H9 (cell line): ENCODE measurements around the gene ALOX15B. TPM values are rescaled to one million over a fixed set of nuclear protein-coding genes. Genes with fewer than 3 reads are reported as not detected.
A peak's percentile ranks its signal among the peaks of the same experiment; 100 is the strongest.

Experiments
- DNase-seq: peaks from one replicate; pipeline ENCODE4 v3.0.0-alpha.2; 2017
- H2AFZ ChIP-seq: one replicate; pipeline ENCODE4 v1.6.1; 2013; ENCODE audit warnings: mild to moderate bottlenecking, low read length, control low read depth, moderate library complexity
- H2AK5ac ChIP-seq: 2 replicates; pipeline ENCODE4 v1.6.1; 2013; ENCODE audit warnings: low read length, control low read depth, mixed read lengths; ENCODE audit not compliant: insufficient read length
- H2BK120ac ChIP-seq: one replicate; pipeline ENCODE4 v1.6.1; 2013; ENCODE audit warnings: low read depth, mild to moderate bottlenecking, low read length, control low read depth, inconsistent platforms; ENCODE audit not compliant: poor library complexity, severe bottlenecking
- H2BK12ac ChIP-seq: 2 replicates; pipeline ENCODE4 v1.6.1; 2013; ENCODE audit warnings: low read length, control low read depth, mixed read lengths, low read depth; ENCODE audit not compliant: insufficient read length
- H2BK15ac ChIP-seq: 2 replicates; pipeline ENCODE4 v1.6.1; 2013; ENCODE audit warnings: low read depth, low read length, control low read depth
- H2BK20ac ChIP-seq: one replicate; pipeline ENCODE4 v1.6.1; 2013; ENCODE audit warnings: low read depth, mild to moderate bottlenecking, low read length, control low read depth, inconsistent platforms; ENCODE audit not compliant: poor library complexity, severe bottlenecking
- H2BK5ac ChIP-seq: 2 replicates; pipeline ENCODE4 v1.6.1; 2013; ENCODE audit warnings: low read length, control low read depth, mixed read lengths; ENCODE audit not compliant: insufficient read length
- H3K14ac ChIP-seq: 2 replicates; pipeline ENCODE4 v1.6.1; 2013; ENCODE audit warnings: low read length, control low read depth; ENCODE audit not compliant: insufficient read depth
- H3K18ac ChIP-seq: 2 replicates; pipeline ENCODE4 v1.6.1; 2013; ENCODE audit warnings: low read depth, mild to moderate bottlenecking, mixed read lengths, low read length, control low read depth; ENCODE audit not compliant: insufficient read length
- H3K23ac ChIP-seq: 2 replicates; pipeline ENCODE4 v1.6.1; 2013; ENCODE audit warnings: low read length, control low read depth, mixed read lengths, low read depth; ENCODE audit not compliant: insufficient read length
- H3K23me2 ChIP-seq: 2 replicates; pipeline ENCODE4 v1.6.1; 2013; ENCODE audit warnings: low read depth, mild to moderate bottlenecking, mixed read lengths, low read length, control low read depth; ENCODE audit not compliant: insufficient read length, poor library complexity, severe bottlenecking
- H3K27ac ChIP-seq: 2 replicates; pipeline ENCODE4 v1.5.1; 2013; ENCODE audit warnings: low read length, control low read depth, mixed read lengths, low read depth; ENCODE audit not compliant: insufficient read length
- H3K27me3 ChIP-seq: 2 replicates; pipeline ENCODE4 v1.6.1; 2013; ENCODE audit warnings: low read length, control low read depth, inconsistent platforms; ENCODE audit not compliant: insufficient read depth
- H3K4ac ChIP-seq: 2 replicates; pipeline ENCODE4 v1.6.1; 2013; ENCODE audit warnings: low read depth, mild to moderate bottlenecking, control low read depth, inconsistent platforms, low read length, moderate library complexity
- H3K4me1 ChIP-seq: 2 replicates; pipeline ENCODE4 v1.6.1; 2013; ENCODE audit warnings: low read length, control low read depth, inconsistent platforms; ENCODE audit not compliant: insufficient read depth
- H3K4me2 ChIP-seq: 2 replicates; pipeline ENCODE4 v1.6.1; 2013; ENCODE audit warnings: low read length, control low read depth, mixed read lengths; ENCODE audit not compliant: insufficient read length, insufficient read depth
- H3K56ac ChIP-seq: 2 replicates; pipeline ENCODE4 v1.6.1; 2013; ENCODE audit warnings: low read depth, mild to moderate bottlenecking, mixed read lengths, low read length, control low read depth; ENCODE audit not compliant: insufficient read length
- H3K79me1 ChIP-seq: 2 replicates; pipeline ENCODE4 v1.6.1; 2013; ENCODE audit warnings: low read depth, mild to moderate bottlenecking, moderate library complexity, low read length, control low read depth, inconsistent platforms; ENCODE audit not compliant: insufficient read depth, poor library complexity, severe bottlenecking
- H3K79me2 ChIP-seq: 2 replicates; pipeline ENCODE4 v1.6.1; 2013; ENCODE audit warnings: low read length, control low read depth, inconsistent platforms; ENCODE audit not compliant: insufficient read depth
- H3K9ac ChIP-seq: 2 replicates; pipeline ENCODE4 v1.6.1; 2013; ENCODE audit warnings: low read length, control low read depth, mixed read lengths; ENCODE audit not compliant: insufficient read length; ENCODE audit errors: extremely low read depth
- H3K9me3 ChIP-seq: one replicate; pipeline ENCODE4 v1.6.1; 2013; ENCODE audit warnings: low read depth, low read length, inconsistent platforms; ENCODE audit not compliant: control insufficient read depth
- H3T11ph ChIP-seq: one replicate; pipeline ENCODE4 v1.6.1; 2013; ENCODE audit warnings: mild to moderate bottlenecking, low read length, control low read depth, inconsistent platforms
- H4K20me1 ChIP-seq: one replicate; pipeline ENCODE4 v1.6.1; 2013; ENCODE audit not compliant: control insufficient read depth, insufficient read length, insufficient read depth
- H4K5ac ChIP-seq: 2 replicates; pipeline ENCODE4 v1.6.1; 2013; ENCODE audit warnings: low read depth, mild to moderate bottlenecking, mixed read lengths, low read length, control low read depth; ENCODE audit not compliant: insufficient read length
- H4K8ac ChIP-seq: replicated peaks from 2 replicates; pipeline ENCODE4 v1.6.1; 2013; ENCODE audit warnings: low read length, control low read depth, mixed read lengths, low read depth; ENCODE audit not compliant: insufficient read length
- H4K91ac ChIP-seq: 2 replicates; pipeline ENCODE4 v1.6.1; 2013; ENCODE audit warnings: low read depth, mild to moderate bottlenecking, moderate library complexity, mixed read lengths, low read length, control low read depth; ENCODE audit not compliant: insufficient read length
- H3K27ac Mint-ChIP-seq, 3 experiments: 2 replicates in 2 of 3; 3 replicates in 1 of 3; pipeline ENCODE4 v1.8.0; 2020 to 2021; ENCODE audit warnings: mixed read lengths in 3 of 3, mild to moderate bottlenecking in 1 of 3, moderate library complexity in 1 of 3
- H3K27me3 Mint-ChIP-seq: 2 replicates; pipeline ENCODE4 v1.8.0; 2021; ENCODE audit warnings: low read depth, mild to moderate bottlenecking, moderate library complexity, mixed read lengths
- H3K36me3 Mint-ChIP-seq, 3 experiments: 2 replicates in 2 of 3; 3 replicates in 1 of 3; pipeline ENCODE4 v1.8.0; 2020 to 2021; ENCODE audit warnings: low read depth in 3 of 3, mixed read lengths in 3 of 3; ENCODE audit not compliant: insufficient read depth in 1 of 3
- H3K4me1 Mint-ChIP-seq, 2 experiments: 2 replicates each; pipeline ENCODE4 v1.8.0; 2020; ENCODE audit warnings: mixed read lengths in 2 of 2
- H3K4me3 Mint-ChIP-seq, 2 experiments: 2 replicates in 1 of 2; 3 replicates in 1 of 2; pipeline ENCODE4 v1.8.0; 2020 to 2021; ENCODE audit warnings: mild to moderate bottlenecking in 2 of 2, mixed read lengths in 2 of 2, moderate library complexity in 1 of 2
- H3K9me3 Mint-ChIP-seq, 2 experiments: 2 replicates in 1 of 2; 3 replicates in 1 of 2; pipeline ENCODE4 v1.8.0; 2020; ENCODE audit warnings: mild to moderate bottlenecking in 2 of 2, mixed read lengths in 2 of 2, moderate library complexity in 1 of 2
- whole genome bisulfite sequencing: extraction: QIAGEN DNeasy Blood & Tissue Kit; methylation state at CpG from one replicate; pipeline ENCODE4 v1.1.7; 2013; ENCODE audit warnings: missing lambda C conversion rate, low lambda C conversion rate, mixed read lengths; ENCODE audit not compliant: insufficient read length; ENCODE audit errors: extremely low coverage; 5-methylcytosine and 5-hydroxymethylcytosine counted together
- total RNA-seq: library from RNA; stranded (reverse); gene quantifications from 2 replicates; pipeline ENCODE4 v1.2.1, GENCODE V29; 2021
- TF ChIP-seq, protein P1 (sequence below): fragments of 200-600 bp; sonication (generic); conservative IDR thresholded peaks from 3 replicates; pipeline ENCODE4 v1.8.0; 2021; ENCODE audit warnings: antibody characterized with exemption, mild to moderate bottlenecking

ALOX15B gene
- total RNA-seq, 1 experiment from 2014 or later = not detected

DNA sequence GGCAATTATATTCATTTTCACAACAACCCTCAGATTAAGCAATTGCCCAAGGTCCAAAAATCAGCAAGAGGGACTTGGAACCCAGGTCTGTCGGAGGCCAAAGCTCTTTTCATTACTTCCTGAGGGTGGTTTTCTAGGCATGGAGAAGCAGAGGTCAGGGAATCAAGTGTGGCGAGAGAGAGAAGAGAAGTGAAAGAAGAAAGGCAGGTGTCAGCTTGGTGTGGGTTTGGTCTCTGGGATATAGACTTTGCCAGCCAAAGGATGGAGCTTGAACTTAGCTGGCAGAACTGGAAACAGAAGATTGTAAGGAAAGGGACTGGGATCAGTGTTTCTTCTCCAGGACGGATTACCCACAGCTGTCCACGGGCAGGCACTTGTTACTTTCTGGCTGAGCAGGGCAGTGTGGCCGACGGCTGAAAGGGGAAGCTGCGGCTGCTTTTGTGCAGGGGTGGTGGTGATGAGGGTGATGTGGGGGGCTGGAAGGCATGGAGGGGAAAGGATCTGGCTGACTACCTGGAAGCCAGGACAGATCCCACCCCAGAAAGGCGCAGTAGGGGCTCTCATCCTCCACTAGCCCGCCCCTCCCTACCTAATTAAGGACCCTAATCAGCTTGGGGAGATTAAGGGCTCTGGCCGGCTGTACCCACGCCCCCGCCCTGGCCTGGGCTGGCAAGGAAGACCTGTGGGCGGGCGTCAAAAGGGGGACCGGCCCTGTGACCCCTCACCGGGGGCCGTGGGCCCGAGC is 36.7 kb upstream of the ALOX15B start, which contains the start of gene GUCY2D:
TSS of gene GUCY2D (plus strand) at position 640 of the 745 bp plus-strand sequence. CDS start 433 bp downstream, outside the sequence.
- Histone ChIP-seq H3T11ph (no peak within 1 kb of the TSS), H2BK15ac (no peak within 1 kb of the TSS), H2BK20ac (no peak within 1 kb of the TSS), H3K79me2 (no peaks in the 10 kb centered on the region), H2BK12ac (no peak within 1 kb of the TSS), H3K18ac (no peak within 1 kb of the TSS), H4K8ac (no peak within 1 kb of the TSS), H3K4me1 (no peaks in the 10 kb centered on the region; the same call in 1 of the 2 replicates), H3K27ac (no peak within 1 kb of the TSS), H3K9me3 (no peaks in the 10 kb centered on the region), H3K14ac (no peak within 1 kb of the TSS), H2AK5ac (no peak within 1 kb of the TSS), H3K4me2 (peak within 1 kb of the TSS; percentile 30), H3K23ac (no peak within 1 kb of the TSS), H3K56ac (no peak within 1 kb of the TSS), H2BK120ac (no peak within 1 kb of the TSS), H3K23me2 (no peaks in the 10 kb centered on the region), H4K20me1 (no peaks in the 10 kb centered on the region), H3K4ac (no peak within 1 kb of the TSS), H4K5ac (no peak within 1 kb of the TSS), H3K27me3 (peaks cover 8% of the 10 kb centered on the region; the same call in 1 of the 2 replicates), H2AFZ (no peak within 1 kb of the TSS), H3K79me1 (no peaks in the 10 kb centered on the region), H2BK5ac (no peak within 1 kb of the TSS), H4K91ac (no peak within 1 kb of the TSS), H3K9ac (no peak within 1 kb of the TSS)
- no peak within 1 kb of the TSS; a peak in 1 of 7 replicates for H3K27ac Mint-ChIP-seq
- TF ChIP-seq, protein P1, sequence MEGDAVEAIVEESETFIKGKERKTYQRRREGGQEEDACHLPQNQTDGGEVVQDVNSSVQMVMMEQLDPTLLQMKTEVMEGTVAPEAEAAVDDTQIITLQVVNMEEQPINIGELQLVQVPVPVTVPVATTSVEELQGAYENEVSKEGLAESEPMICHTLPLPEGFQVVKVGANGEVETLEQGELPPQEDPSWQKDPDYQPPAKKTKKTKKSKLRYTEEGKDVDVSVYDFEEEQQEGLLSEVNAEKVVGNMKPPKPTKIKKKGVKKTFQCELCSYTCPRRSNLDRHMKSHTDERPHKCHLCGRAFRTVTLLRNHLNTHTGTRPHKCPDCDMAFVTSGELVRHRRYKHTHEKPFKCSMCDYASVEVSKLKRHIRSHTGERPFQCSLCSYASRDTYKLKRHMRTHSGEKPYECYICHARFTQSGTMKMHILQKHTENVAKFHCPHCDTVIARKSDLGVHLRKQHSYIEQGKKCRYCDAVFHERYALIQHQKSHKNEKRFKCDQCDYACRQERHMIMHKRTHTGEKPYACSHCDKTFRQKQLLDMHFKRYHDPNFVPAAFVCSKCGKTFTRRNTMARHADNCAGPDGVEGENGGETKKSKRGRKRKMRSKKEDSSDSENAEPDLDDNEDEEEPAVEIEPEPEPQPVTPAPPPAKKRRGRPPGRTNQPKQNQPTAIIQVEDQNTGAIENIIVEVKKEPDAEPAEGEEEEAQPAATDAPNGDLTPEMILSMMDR = no peak
- no peaks in the 10 kb centered on the region for H3K36me3 Mint-ChIP-seq
- H3K9me3 Mint-ChIP-seq = no peaks in the 10 kb centered on the region; a peak in 2 of 5 replicates
- H3K4me1 Mint-ChIP-seq = peaks cover 7 to 12% of the 10 kb centered on the region in 2 experiments; a peak in 3 of 4 replicates
- peak within 1 kb of the TSS in 1 of 2 experiments; percentile 72; a peak in 3 of 5 replicates for H3K4me3 Mint-ChIP-seq
- peaks cover 37% of the 10 kb centered on the region for H3K27me3 Mint-ChIP-seq
- WGBS = no CpG with 5 or more reads among the region's 18 CpGs
- DNase-seq = peak; percentile 31
